ENCODE data around the gene ANKRD18B.

GRCh38 chr9:33480976-33481375 lies 43.1 kb upstream of the ANKRD18B start:
- TF ChIP-seq CTCF (IDR thresholded peaks at IDR 0.05) (no peak), POLR2A (IDR thresholded peaks at IDR 0.05) (no peak)
